GM19324 (cell line): ENCODE results near the gene GALNT17.

Source experiments
- ATAC-seq: cut with Tn5 transposase; IDR thresholded peaks from one replicate; pipeline ENCODE4 v1.9.1; 2021; ENCODE audit warnings: mild to moderate bottlenecking, moderate library complexity; ENCODE audit not compliant: unreplicated experiment, low FRiP score

The GALNT17 gene

GRCh38 chr7:71650653-71651337, 518.9 kb downstream of the GALNT17 start:
- no peak for ATAC-seq

- no peak for ATAC-seq
These were observed 520.6 kb downstream of the GALNT17 start for GRCh38 chr7:71652510-71652909.

- no peak for ATAC-seq
These were observed 525.4 kb downstream of the GALNT17 start for GRCh38 chr7:71657386-71657785.

- no peak for ATAC-seq
These were observed 527.7 kb downstream of the GALNT17 start for GRCh38 chr7:71659622-71660021.

GRCh38 chr7:71661671-71662224, 529.8 kb downstream of the GALNT17 start:
- ATAC-seq = no peak

- no peak for ATAC-seq
These were observed 533.8 kb downstream of the GALNT17 start for GRCh38 chr7:71665716-71666115.

GRCh38 chr7:71668572-71668971, 536.6 kb downstream of the GALNT17 start:
- ATAC-seq = no peak

GRCh38 chr7:71679480-71679879, 547.5 kb downstream of the GALNT17 start:
- ATAC-seq = no peak

GRCh38 chr7:71682181-71682580, 550.2 kb downstream of the GALNT17 start:
- ATAC-seq = no peak

- no peak for ATAC-seq
These were observed 551.2 kb downstream of the GALNT17 start for GRCh38 chr7:71682841-71683781.

GRCh38 chr7:71687286-71687685, 555.3 kb downstream of the GALNT17 start:
- ATAC-seq = no peak

- ATAC-seq = no peak
These were observed 556.1 kb downstream of the GALNT17 start for GRCh38 chr7:71687831-71688599.

GRCh38 chr7:71691538-71691937, 559.6 kb downstream of the GALNT17 start:
- ATAC-seq = no peak

GRCh38 chr7:71694665-71695064, 562.7 kb downstream of the GALNT17 start:
- no peak for ATAC-seq

- ATAC-seq = no peak
These were observed 563.2 kb downstream of the GALNT17 start for GRCh38 chr7:71695186-71695585.

GRCh38 chr7:71696511-71696910, 564.6 kb downstream of the GALNT17 start:
- ATAC-seq = no peak

GRCh38 chr7:71697400-71697799, 565.5 kb downstream of the GALNT17 start:
- ATAC-seq = no peak

- ATAC-seq = no peak
These were observed 573.3 kb downstream of the GALNT17 start for GRCh38 chr7:71705217-71705616.

- no peak for ATAC-seq
These were observed 574.1 kb downstream of the GALNT17 start for GRCh38 chr7:71705901-71706596.

- no peak for ATAC-seq
These were observed 574.6 kb downstream of the GALNT17 start for GRCh38 chr7:71706597-71706975.
